Activated T-cell treated with anti-CD3 and anti-CD28 coated beads for 48 hours (primary cell): ENCODE measurements around the gene HIVEP3.

ENCODE experiments used
- DNase-seq: peaks from one replicate; pipeline ENCODE4 v3.0.0-alpha.2; 2020; ENCODE audit warnings: low read depth

Gene HIVEP3

DNA sequence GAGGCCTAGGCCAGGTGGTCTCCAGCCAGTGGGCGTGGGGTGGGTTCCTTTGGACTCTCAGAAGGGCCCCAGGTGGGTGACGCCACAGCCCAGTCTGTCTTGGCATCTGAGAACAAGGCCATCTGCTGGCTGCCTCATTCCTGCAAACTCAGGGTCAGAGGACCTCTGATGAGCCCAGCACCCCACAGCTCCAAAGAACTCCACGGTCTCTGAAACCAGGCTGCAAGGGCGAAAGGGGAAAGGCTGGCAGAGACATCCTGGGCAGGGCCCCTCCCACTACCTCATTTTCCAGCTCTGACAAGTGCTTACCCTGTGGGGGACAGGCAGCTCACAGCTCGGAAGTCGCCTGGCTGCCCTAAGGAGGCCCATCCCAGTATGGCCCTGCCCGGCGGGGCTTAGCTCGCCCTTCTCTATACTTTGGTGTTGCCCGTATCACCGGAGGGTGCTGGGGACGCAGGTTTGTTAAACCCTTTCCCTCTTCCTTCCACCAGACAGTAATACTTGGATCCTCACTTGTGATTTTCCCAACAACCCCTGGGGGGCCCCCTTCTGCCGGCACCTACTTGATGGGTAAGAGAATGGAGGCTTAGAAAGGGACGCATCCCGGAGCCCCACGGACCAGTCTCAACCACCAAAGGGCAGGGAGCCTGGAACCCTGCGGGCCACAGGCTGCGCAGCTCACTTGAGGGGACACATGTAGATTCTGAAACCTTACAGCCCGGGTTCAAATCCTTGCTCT lies 423.3 kb downstream of the HIVEP3 start:
- DNase-seq: peak; percentile 18

DNA sequence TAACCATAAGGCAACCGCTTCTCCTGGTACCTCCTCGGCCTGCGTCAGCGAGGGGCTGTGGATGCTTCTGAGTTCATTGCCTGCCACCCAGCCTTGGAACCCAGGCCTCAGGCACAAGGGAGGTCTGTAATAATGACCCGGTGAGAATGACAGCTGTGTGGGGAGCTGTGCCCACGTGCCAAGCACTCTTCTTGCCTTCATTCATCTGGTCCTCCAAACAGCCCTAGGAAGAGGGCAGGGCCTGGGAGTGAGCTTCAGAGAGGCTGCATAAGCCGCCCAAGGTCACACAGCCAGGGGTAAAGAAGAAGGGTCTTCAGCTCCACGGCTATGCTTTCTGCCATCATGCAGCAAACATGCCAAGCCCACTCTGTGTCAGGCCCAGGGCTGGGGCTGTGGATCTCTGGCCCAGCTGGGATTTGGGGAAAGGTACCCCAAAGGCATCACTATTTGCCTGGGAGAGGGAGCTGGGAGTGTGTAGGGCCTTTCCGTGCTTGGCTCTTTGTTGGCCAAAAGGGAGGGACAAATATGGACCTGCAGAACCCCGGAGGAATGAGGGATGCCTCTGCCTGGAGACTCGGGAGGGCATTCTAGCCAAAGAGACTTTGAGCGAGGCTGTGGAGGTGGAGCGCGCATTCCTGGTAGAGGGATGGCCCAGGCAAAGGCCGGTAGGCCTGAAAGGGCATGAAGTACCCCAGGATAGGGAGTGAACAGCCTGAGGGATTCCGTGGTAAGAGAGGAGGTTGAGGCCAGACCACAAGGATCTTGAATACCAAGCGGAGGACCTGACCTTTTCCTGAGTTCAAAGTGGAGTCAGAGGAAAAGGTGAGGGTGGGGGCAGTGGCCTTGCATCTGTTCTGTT lies 424.1 kb downstream of the HIVEP3 start:
- no peak for DNase-seq

DNA sequence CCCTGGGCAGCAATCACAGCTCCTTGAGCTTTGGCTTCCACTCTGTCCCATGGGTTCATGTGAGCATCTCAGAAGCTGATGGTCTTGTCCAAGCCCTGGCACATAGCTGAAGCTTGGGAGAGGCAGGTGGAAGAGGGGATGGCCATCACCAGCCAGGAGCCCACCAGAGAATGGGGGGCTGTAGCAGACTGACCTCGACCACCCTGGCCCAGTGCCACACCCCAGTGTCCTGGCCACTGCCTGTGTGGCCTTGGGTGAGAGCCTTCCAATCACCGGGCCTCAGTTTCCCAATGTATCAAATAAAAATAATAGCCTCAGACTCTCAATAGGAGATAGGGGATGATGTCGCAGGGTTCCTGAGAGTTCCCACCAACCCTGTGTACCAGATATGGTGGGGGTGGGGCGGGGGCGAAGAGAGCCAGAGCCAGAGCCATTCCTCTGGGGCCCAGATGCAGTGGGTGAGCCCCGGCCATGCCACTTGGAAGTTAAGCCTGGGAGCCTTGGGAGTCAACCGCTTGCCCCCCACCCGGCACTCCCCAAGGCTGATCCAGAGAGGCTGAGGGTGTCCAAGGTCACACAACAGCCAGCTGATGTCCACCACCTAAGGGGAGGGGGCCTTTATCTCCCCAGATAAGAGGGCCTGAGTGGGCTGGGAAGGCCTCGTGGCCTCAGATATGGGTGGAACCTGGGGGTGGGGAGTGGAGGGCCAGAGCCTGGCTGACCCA lies 424.9 kb downstream of the HIVEP3 start:
- no peak for DNase-seq

DNA sequence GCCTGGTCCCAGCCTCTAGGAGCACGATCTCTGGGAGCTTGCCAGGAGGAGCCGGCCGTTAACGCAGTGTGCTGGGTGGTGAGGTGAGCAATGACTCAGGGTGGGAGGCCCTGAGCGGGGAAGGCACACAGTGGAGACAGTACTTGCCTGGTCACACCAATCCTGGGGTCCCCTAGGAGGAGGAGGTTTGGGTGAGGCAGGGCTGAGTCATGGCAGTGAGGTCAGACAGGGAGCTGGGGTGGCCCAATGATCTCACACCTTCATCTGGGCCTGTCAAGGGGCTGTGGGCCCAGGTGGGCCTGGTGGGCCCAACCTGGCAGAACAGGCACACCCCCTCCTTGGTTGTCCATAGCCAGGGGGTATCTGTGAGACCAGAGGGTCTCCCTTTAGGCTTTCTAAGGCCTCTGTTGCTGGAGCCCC lies 425.6 kb downstream of the HIVEP3 start:
- peak; percentile 29 for DNase-seq

DNA sequence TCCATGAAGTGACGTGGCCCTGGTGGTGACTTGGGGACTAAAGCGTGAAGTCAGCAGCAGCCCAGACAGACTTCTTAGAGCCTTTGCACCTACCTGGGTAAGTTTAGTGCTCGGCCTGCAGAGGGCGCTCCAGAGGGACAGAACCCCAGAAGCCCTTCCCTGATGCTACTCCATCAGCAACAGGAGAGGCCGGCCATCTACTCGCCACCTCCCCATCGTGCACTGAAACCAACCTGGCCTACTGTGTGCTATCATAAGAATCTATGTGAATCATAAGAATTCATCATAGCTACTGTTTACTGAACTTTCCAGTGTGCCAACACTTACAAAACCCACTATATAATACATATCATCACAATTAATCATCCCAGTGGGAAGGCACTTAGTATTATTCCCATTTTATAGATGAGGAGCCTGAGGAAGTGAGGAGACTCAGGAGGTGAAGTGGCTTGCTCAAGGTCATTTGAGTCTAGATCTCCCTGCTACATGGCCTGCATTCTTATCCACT lies 426.3 kb downstream of the HIVEP3 start:
- DNase-seq: peak; percentile 52

DNA sequence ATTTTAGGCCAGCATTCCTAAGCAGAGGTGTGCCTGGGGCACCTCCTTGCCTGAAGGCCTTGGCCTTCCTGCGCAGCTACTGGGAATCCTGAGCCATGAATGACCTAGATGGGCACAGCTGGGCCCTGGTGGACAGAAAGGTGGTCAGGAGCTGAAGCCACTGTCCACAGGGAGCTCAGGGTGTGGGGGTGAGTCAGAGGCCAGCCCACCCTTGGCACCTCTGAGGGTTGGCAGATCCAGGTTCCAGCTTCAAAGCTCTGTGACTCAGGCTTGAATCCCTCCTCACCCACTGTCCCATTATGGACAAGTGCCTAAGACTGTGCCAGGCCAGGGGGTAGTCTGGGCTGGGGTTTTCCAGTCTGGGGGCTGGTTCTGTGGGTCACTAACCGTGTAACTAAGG lies 427.8 kb downstream of the HIVEP3 start:
- no peak for DNase-seq

DNA sequence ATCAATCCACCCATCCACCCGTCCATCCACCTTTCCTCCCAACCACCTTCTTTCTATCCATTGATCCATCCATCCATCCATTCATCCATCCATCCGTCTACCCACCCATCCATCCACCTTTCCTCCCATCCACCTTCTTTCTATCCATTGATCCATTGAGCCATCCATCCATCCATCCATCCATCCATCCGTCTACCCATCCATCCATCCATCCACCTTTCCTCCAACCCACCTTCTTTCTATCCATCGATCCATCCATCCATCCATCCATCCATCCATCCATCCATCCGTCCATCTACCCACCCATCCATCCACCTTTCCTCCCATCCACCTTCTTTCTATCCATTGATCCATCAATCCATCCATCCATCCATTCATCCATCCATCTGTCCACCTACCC lies 429.2 kb downstream of the HIVEP3 start:
- DNase-seq: no peak

DNA sequence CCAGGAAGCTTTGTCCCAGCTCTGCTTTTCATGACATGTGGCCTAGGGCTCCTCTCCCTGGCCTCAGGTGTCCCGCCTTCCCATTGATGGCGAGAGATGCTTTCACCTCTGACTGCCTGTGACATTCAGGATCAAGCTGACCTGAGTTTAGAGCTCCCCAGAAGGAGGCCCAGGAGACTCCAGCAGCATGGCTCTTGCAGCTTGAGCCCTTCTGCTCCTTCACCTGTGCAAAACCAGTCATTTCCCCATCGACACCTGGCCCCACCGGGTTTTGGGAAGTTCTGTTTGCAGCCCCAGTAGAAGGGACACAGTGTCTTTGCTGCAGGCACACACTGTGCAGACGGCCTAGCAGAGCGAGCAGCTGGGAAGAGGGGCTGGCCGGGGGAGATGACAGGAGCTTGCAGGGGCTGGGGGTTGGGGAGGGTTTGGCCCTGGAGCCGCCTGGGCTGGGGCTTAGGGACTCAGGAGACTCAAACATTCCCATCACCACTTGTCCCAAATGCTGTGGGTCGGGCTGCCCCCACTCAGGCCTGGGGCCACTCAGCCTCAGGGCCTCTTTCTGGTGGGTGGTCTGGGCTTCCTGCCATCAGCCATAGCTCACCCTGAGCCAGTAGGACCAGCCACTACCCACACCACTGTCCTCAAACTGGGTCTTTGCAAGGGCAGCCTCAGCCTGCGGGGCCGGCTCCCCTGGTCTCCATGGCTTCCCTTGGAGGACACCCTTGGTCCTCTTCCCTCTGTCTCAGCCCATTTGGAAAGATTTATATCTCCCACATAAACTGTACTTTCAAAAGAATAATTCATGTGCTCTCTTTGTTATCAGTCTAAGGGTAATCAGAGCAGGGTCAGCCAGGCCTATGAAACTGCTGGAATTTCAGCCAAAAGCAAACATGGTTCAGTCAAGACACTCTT lies 430.4 kb downstream of the HIVEP3 start:
- DNase-seq: no peak

DNA sequence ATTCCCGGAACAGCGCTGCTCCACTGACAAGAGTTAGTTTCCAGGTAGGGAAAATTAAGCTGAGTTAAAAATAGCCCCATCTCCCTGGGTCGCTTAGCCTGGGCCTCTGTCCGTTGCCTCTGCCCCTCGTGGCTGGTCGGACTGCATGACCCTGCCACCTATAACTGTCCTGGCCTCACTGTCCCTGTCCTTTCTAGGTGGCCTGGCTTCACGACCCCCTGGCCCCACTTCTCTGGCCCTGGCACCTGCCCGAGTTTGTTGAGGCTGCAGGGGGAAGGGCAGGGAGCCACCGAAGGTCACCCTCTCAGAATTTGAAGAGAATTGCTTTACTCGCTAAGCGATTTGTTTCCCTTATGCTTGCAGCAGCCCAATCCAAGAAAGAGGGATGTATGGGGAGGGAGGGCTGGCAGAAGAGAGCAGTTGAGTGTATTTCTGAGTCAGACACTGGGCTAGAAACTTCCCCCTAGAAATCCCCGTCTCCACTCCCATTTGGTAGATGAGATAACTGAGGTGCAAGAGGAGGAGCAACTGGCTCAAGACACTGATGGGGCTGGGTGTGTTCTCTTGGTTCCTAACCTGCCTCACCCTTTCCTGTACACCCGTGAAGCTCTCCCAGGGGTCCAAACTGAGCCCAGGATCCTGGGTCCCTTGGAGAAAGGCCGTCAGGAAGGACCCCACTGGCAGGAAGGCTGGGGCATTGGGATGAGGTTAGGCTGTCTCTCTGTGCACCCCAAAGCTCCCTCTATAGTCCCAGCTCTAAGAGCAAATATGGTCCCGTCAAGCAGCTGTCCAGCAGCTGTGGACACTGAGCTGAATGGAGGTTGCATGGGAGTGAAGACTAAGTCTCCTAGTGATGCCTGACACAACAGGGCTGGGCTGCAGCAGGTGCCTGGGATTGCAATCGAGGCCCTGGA lies 431.3 kb downstream of the HIVEP3 start:
- DNase-seq: no peak

DNA sequence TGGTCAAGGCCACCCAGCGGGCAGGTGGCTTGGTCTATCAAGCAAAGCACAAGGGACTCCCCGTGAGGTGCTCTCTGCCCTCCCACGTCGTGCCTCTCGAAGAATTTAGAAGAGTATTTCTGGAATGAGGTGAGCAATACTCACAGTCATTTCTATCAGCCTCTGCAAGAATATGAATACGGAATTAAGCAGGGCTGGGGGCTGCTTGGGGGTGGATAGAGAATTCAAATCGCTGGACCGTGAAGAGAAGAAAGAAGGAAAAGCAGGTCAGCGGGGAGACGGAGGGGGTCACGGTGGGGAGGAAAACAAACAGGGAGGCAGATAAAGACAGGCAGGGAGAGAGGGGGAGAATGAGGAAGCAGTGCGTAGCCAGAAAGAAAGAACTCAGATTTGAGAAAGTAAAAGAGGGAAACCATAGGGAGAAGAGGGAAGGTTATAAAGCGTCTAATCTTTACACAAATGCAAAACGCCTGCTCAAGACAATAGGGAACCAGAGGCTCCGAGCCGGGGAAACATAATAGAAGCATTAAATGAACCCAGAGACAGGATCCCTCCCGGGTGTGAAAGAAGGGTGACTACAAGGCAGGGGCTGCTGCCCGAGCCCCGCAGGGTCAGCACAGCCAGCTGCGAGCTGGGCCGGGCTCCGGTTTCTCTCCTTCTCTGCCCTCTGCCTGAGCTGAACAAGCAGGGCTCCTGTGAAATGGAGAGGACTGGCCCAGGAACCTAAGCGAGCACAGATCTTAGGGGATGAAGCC lies 432.2 kb downstream of the HIVEP3 start:
- no peak for DNase-seq

DNA sequence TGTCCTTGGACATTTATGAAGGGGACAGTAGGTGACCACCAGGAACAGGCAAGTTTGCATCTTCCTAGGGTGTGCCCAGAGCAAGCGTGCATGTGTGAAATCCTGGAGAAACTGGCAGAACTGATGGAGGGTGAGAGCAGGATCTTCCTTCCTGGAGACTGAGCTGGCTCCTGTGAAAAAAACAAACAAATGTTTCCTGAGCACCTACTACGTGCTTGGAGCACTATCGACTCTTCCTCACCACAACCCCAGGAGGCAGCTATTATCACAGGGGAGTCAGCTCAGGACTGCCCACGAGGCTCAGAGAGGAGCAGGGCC lies 432.7 kb downstream of the HIVEP3 start:
- DNase-seq: no peak

DNA sequence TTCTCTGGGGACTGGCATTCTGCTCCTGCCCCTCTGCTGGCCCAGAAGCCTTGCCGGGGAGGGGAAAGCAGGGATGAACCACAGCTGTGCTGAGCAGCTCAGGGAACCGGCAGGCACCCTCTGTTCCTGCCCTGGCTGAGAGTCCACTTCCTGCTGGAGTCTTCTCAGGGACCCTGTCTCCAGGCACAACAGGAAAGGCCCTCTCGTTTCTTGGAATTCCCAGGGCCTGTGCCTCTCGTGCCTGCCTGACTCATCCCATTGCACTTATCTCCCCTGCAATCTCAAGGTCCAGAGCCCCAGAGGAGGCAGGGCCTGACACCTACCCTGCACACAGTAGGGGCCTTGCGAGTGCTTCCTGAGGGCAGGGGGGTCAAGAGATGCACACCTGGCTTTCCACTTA lies 433.1 kb downstream of the HIVEP3 start:
- no peak for DNase-seq

DNA sequence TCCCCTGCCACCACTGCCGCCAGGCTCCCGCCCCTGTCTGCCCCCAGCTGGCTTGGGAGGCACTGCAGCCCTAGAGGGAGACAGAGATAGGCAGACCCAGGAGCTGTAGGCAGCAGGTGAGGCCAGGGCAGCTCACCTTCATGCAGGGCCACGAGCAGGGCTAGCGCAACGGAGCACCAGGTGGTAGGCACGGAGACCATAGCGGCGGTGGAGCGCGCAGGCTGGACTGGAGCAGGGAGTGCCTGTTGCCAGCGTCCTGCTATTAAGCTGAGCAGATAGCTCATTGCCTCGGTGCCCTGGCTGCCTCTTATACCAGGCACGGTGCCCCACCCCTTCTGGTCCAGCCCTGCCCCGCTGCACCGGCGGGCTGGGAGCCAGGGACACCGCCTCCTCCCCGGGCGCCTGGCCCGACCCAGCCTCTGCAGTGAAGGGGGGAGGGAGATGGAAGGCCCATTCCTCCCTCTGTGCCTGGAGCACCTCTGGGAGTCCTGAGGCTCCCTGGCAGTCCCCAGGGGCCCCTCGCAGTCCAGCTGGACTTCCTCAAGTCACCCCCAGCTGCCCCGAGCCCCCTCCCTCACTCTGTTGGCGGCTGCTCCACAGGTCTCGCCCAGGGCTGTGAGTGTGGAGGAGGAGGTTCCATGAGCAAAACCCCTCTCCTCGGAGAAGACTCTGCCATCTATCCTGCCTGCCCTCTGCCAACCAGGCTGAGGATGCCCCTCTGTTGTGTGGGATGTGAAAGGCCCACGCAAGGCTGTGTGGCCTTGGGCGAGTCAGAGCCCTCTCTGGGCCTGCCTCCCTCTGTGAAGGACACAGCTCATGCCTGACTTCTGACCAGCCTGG lies 434.1 kb downstream of the HIVEP3 start, which contains the start of gene EDN2:
Gene EDN2 (minus strand): TSS at position 282 of the 840 bp plus-strand sequence. CDS start 82 bp downstream, at position 200.
- DNase-seq: no peak

DNA sequence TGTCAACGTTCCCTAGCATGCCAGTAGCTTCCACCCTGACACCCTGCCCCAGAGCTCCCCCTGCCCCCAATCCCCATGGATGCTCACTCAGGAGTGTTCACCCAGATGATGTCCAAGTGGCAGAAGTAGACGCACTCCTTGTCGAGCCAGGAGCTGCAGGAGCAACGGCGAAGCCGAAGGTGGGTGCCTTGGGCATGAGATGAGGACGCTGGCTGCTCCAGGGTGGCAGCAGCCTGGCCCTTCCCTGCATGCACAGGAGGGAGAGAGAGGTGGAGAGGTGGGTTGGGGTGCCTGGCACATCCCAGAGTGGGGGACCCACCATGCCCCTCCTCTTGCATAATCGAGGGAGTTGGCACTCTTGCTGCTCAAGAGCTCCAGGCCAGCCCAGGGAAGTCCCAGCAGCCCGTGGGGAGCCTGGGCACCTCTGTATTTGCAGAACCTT lies 434.7 kb downstream of the HIVEP3 start:
- DNase-seq: no peak

DNA sequence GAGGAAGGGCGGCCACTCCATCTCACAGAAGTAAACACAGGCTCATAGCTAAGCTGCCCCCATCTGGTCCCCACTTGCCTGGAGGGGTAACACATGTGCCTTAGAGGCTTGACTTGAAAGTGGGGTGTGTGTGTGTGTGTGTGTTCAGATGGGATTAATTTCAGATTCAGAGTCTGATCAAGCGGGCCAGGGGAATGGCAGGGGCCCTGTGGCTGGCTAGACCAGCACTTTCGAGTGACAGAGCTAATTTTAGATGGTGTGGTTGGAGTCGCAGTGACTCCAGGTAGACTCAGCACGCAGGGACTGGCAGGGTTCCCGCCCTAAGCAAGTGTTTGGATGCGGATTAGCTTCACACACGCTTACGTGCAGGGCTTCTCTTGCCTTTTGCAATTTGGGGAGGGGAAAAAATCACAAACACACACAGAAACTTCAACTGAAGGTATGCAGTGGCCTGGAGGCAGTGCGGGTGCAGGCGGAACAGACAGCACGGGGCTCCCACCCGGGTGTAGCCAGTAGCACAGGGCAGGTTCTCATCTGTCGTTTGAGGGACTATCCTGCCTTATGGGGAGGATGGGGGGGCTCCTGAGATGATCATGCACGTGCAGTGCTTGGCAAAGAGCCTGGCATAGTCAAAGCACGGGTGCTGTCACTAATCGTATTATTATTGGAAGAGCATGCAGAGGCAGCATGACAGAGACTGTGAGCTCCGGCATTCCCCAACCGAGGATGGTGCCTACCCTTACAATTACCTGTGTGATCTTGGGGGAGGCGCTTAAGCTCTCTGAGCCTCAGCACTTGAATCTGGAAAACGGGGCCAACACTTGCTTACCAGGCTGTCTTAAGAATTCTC lies 435.5 kb downstream of the HIVEP3 start:
- DNase-seq: no peak

DNA sequence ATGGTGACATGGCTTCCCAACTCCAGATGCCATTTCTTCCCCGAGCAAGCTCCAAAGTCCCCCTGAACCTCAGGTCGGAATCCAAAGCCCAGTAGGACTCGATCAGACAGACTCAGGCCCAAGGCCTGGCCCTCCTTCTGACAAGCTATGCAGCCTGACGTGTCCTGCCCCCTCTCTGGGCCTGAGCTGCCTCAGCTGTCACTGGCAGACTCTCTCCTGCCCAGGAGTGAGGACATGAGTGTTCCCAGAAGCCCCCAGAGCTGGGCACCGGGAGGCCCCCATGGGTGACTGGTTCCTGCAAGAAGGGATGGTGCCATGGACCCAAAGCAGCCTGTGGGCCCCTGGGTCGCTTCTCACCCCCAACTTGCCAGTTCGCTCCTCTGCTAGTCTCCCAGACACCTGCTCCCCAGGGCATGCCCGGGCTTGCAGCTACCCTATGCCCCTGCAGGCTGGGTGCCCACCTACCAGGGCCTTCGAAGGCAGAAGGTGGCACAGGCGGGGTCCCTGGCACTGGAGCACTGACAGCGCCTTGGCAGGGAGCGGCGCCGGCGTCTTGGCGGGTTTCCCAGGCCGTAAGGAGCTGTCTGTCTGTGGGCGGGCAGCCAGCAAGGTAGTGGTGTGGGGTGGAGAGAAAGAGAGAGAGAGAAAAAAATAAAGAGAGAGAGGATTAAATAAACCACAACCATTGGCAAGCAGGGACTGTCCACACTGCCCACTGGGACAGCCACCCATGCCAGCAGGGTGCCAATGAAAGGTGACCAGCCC lies 436.5 kb downstream of the HIVEP3 start:
- no peak for DNase-seq
